ENCODE measurements around the gene ESYT2. TPM values are rescaled to one million over a fixed set of nuclear protein-coding genes. Genes with fewer than 3 reads are reported as not detected.
"Not testable (repeated sequence)": the region's sequence is repeated elsewhere in the genome, so short reads cannot be mapped to it uniquely, and the experiment has no call there.

ESYT2 gene
- total RNA-seq, 1 donor from 2014 or later, result 61.3 TPM

- intact Hi-C loops (cut with micrococcal nuclease), result no loop called here
- Mint-ChIP-seq H3K4me3 (no peak overlapping the region), H3K9me3 (no peaks in the 10 kb centered on the region), H3K36me3 (ENCODE audit: low read depth) (peaks cover 1% of the 10 kb centered on the region), H3K27me3 (no peaks in the 10 kb centered on the region), H3K4me1 (peaks cover 27% of the 10 kb centered on the region), H3K27ac (no peak overlapping the region)
- no peak for DNase-seq
Measured at GRCh38 chr7:158843771-158844170, 14.5 kb upstream of the ESYT2 start.

GRCh38 chr7:158842486-158842885 is 13.2 kb upstream of the ESYT2 start:
- Mint-ChIP-seq H3K4me3 (no peak overlapping the region), H3K9me3 (no peaks in the 10 kb centered on the region), H3K27ac (peak overlapping the region; percentile 42), H3K36me3 (ENCODE audit: low read depth) (no peaks in the 10 kb centered on the region), H3K27me3 (no peaks in the 10 kb centered on the region), H3K4me1 (peaks cover 22% of the 10 kb centered on the region)
- intact Hi-C loops (cut with micrococcal nuclease), result no loop called here
- peak; percentile 58 for DNase-seq

GRCh38 chr7:158840604-158841003 is 11.3 kb upstream of the ESYT2 start:
- Mint-ChIP-seq H3K9me3 (no peaks in the 10 kb centered on the region), H3K36me3 (ENCODE audit: low read depth) (no peaks in the 10 kb centered on the region), H3K27ac (no peak overlapping the region), H3K4me1 (peaks cover 16% of the 10 kb centered on the region), H3K4me3 (no peak overlapping the region), H3K27me3 (no peaks in the 10 kb centered on the region)
- intact Hi-C loops (cut with micrococcal nuclease), result no loop called here
- no peak for DNase-seq

- H3K27me3 Mint-ChIP-seq; H3K27ac Mint-ChIP-seq; H3K36me3 Mint-ChIP-seq (ENCODE audit: low read depth); DNase-seq; H3K4me3 Mint-ChIP-seq; intact Hi-C loops (cut with micrococcal nuclease); H3K9me3 Mint-ChIP-seq: not testable (repeated sequence)
- peaks cover 13% of the 10 kb centered on the region for H3K4me1 Mint-ChIP-seq
Measured at GRCh38 chr7:158839177-158839576, 9.9 kb upstream of the ESYT2 start.

GRCh38 chr7:158837790-158838637 is 8.7 kb upstream of the ESYT2 start:
- Mint-ChIP-seq H3K36me3 (ENCODE audit: low read depth) (no peaks in the 10 kb centered on the region), H3K27ac (no peak overlapping the region), H3K9me3 (no peaks in the 10 kb centered on the region), H3K4me3 (no peak overlapping the region), H3K27me3 (no peaks in the 10 kb centered on the region), H3K4me1 (peaks cover 7% of the 10 kb centered on the region)
- intact Hi-C loops (cut with micrococcal nuclease), result no loop called here
- no peak for DNase-seq

GRCh38 chr7:158836692-158837091 is 7.4 kb upstream of the ESYT2 start:
- Mint-ChIP-seq H3K4me3 (no peak overlapping the region), H3K36me3 (ENCODE audit: low read depth) (no peaks in the 10 kb centered on the region), H3K27me3 (peaks cover 7% of the 10 kb centered on the region), H3K9me3 (no peaks in the 10 kb centered on the region), H3K4me1 (peaks cover 7% of the 10 kb centered on the region), H3K27ac (no peak overlapping the region)
- intact Hi-C loops (cut with micrococcal nuclease), result no loop called here
- DNase-seq, result no peak

DNA sequence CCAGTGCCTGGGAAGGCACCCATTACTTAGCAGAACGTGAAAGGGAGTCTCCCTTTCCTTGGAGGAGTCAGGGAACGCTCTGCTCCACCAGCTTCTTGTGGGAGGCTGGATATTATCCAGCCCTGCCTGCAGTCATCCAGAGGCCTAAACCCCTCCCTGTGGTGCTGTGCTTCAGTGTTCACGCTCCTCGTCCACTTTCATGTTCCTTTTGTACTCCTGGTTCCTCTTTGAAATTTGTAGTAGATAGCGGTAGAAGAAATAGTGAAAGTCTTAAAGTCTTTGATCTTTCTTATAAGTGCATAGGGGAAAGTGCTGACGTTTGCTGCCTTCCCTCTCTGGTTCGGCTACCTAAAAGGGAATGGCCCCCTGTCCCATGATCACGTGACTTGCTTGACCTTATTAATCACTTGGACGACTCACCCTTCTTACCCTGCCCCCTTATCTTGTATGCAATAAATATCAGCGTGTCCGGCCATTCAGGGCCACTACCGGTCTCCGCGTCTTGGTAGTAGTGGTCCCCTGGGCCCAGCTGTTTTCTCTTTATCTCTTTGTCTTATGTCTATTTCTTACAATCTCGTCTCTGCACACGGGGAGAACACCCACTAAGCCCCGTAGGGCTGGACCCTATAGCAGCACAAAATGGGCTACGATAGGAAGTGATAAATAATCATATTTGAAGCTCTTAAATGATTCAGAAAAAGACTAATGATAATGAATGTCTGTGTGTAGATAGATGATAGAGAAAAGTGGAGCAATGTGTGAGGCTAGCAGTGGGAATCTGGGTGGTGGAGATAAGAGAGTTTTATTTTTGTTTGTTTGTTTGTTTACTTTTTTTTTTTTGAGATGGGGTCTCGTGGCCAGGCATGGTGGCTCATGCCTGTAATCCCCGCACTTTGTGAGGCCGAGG is 5.8 kb upstream of the ESYT2 start:
- Mint-ChIP-seq H3K27ac (no peak overlapping the region), H3K27me3 (peaks cover 11% of the 10 kb centered on the region), H3K4me1 (peaks cover 18% of the 10 kb centered on the region), H3K4me3 (no peak overlapping the region), H3K9me3 (no peaks in the 10 kb centered on the region), H3K36me3 (ENCODE audit: low read depth) (no peaks in the 10 kb centered on the region)
- intact Hi-C loops (cut with micrococcal nuclease), result no loop called here
- DNase-seq, result no peak

DNA sequence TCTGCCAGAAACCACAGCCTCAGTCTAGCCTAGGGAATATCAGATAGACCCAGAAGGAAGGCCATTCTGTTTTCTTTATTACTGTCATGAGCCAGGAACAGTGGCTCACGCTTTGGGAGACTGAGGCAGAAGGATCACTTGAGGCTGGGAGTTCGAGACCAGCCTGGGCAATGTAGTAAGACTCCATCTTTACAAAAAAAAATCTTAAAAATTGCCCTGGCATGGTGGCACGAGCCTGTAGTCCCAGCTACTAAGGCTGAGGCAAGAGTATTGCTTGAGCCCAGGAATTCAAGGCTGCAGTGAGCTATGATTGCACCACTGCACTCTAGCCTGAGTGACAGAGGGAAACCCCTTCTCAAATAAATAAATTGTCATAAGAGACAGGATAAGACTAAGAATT is 3.7 kb upstream of the ESYT2 start:
- intact Hi-C loops (cut with micrococcal nuclease), result no loop called here
- Mint-ChIP-seq H3K27ac (no peak overlapping the region), H3K27me3 (peaks cover 11% of the 10 kb centered on the region), H3K4me1 (peaks cover 19% of the 10 kb centered on the region), H3K36me3 (ENCODE audit: low read depth) (peaks cover 1% of the 10 kb centered on the region), H3K4me3 (no peak overlapping the region), H3K9me3 (no peaks in the 10 kb centered on the region)
- no peak for DNase-seq

DNA sequence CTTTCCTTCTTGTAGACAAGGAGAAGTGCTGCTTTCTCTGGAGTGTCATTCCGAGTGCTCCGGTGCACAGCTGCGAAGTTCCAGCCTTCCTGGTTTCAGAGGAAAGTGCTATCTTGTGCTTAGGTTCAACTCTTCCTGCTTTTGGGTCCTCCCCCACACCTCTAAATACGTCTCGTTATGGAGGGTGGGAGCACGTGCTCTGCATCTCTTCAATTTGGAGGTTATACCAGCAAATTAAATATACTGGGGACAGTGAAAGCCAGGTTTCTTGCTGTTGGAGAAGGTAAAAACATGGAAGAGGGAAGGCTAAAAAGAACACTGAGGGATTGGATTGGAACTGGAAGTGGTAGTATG is 2.4 kb upstream of the ESYT2 start:
- Mint-ChIP-seq H3K4me3 (no peak overlapping the region), H3K27me3 (peaks cover 11% of the 10 kb centered on the region), H3K9me3 (no peaks in the 10 kb centered on the region), H3K4me1 (peaks cover 28% of the 10 kb centered on the region), H3K36me3 (ENCODE audit: low read depth) (peaks cover 7% of the 10 kb centered on the region), H3K27ac (peak overlapping the region; percentile 55)
- no peak for DNase-seq
- intact Hi-C loops (cut with micrococcal nuclease), result no loop called here

DNA sequence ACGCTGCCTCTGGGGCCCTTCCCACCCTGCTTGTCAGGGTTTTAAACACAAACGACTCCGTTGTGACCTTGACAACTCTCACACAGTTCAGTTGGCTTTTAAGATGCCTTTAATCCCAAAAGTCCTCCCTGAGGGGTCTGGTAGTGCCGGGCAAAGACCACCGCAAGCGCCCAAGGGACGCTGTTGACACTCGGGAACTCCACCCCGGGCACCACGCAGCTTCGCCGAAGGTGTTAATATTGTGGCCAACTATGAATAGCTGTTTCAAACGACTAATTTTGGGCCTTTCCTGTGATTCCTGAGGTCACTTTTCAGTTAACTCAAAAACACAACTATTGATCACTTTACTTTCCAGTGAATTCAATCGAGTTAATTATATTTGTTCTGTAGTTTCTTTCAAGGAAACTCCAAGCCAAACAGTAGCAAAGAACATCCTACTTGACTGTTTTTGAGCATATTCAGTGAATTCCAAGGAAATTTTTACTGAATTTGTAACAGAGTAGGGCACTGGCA is 958 bp upstream of the ESYT2 start:
- Mint-ChIP-seq H3K4me3 (peak overlapping the region; percentile 80), H3K36me3 (ENCODE audit: low read depth) (peaks cover 13% of the 10 kb centered on the region), H3K27me3 (peaks cover 11% of the 10 kb centered on the region), H3K9me3 (no peaks in the 10 kb centered on the region), H3K4me1 (peaks cover 34% of the 10 kb centered on the region), H3K27ac (peak overlapping the region; percentile 91)
- intact Hi-C loops (cut with micrococcal nuclease), result loop anchor here (1.0 kb wide), 2 partner anchors 17 to 145 kb away; no protein-coding TSS in a partner anchor
- DNase-seq, result no peak

DNA sequence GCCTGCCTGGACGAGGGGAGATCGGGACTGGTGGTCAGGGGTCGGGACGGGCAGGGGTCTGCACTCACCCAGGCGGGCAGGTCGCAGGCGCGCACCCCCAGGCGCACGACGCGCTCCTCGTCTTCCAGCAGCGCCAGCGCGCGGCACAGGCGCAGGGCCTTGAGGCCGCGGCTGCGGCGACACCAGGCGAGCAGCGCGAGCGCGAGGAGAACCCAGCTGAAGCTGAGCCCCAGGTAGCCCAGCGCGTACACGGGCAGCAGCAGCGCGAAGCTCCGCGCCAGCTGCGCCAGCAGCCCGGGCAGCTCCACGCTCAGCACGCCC is 328 bp downstream of the ESYT2 start:
- no peak for DNase-seq
- peaks cover 15% of the 10 kb centered on the region for H3K36me3 Mint-ChIP-seq (ENCODE audit: low read depth)

DNA sequence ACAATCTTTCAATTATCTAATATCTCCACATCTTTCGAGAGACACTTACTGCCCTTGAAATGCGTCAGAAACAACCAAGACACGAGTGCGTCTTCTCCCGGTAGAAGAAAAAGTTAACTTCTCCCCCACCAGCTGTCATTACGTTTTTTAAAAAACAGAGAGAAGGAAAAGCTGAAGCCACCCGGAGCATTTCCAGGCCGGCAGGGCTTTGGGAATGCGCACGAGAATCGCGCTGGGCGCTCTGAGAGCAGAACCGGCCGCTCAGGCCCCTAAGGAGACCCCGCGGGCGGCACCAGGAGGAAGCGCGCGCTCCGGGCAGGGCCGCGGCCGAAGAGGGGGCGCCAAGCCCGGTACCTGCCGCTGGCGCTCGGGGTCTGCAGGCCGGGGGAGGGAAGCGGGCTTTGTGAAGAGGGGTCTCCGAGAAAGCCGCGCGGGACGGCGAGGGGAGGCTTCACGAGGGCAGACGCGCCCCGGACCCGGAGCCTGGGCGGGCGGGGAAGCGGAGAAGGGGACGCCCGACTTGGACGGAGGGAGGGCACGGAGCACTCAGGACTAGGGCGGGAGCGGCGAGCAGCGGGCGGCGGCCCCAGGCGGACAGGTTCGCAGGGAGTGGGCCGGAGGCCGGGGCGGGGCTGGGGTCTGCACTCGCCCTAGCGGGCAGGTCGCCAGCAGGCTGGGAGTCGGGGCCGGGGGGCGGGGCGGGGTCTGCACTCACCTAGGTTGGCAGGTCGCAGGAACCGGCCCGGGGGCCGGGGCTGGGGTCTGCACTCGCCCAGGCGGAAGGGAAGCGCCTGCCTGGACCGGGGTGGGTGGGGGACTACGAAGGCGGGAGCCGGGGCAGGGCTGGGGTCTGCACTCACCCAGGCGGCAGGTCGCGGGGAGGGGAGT is 932 bp downstream of the ESYT2 start:
- peak; percentile 78 for DNase-seq
- Mint-ChIP-seq H3K36me3 (ENCODE audit: low read depth) (peaks cover 15% of the 10 kb centered on the region), H3K27me3 (peaks cover 11% of the 10 kb centered on the region), H3K9me3 (no peaks in the 10 kb centered on the region), H3K4me3 (peak overlapping the region; percentile 87), H3K4me1 (peaks cover 47% of the 10 kb centered on the region), H3K27ac (peak overlapping the region; percentile 93)
- intact Hi-C loops (cut with micrococcal nuclease), result loop anchor here (1.0 to 5.0 kb wide), 6 partner anchors 10 to 124 kb away; partner anchors contain the start of genes DYNC2I1 and NCAPG2

More for the DNA sequence above, 328 bp downstream of the ESYT2 start:
- peaks cover 11% of the 10 kb centered on the region for H3K27me3 Mint-ChIP-seq
- peak overlapping the region; percentile 87 for H3K4me3 Mint-ChIP-seq
- H3K4me1 Mint-ChIP-seq, result peaks cover 44% of the 10 kb centered on the region
- no peaks in the 10 kb centered on the region for H3K9me3 Mint-ChIP-seq
- intact Hi-C loops (cut with micrococcal nuclease), result loop anchor here (1.0 to 5.0 kb wide), 6 partner anchors 11 to 125 kb away; partner anchors contain the start of genes DYNC2I1 and NCAPG2
- H3K27ac Mint-ChIP-seq, result peak overlapping the region; percentile 87

All from activated CD4-positive, alpha-beta T cell treated with anti-CD3 and anti-CD28 coated beads, Interleukin-2, amount 10 ng/mL, durations not matched to agents 24 days and 14 days (primary cell).